Measurements from ENCODE around the gene CSTB.

The CSTB gene

DNA sequence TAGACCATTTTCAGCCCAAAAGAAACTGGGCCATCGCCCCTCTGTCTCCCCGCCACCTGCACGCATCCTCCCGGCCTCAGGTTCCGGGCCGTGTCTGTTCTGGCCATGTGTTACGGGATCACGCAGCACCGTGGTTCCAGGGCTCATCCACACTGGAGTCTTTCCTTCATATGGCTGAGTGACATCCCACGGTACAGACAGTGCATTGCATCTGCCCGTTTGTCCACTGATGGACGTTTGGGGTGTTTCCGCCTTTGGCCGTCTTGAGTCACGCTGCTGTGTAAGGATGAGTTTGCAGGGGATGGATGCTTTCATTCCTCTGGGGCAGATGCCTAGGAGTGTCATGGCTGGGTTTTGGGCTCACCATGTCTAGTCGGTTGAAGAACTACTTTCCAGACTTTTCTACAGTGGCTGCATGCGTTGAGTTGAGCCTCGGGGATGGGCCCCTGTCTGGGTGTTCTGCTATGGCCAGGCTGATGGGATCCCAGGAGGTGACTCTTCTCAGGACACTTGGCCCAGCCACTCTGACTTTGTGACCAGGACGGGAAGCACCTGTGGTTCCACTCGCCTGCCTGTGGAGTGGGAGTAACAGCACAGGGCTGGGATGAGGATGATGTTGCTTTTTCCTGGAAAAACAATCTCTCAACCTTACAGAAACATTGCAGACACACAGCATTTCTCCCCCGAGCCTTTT lies 30.1 kb upstream of the CSTB start:
- Histone ChIP-seq H3K4me1 (ENCODE audit: insufficient read depth, low read length) (peaks cover 2% of the 10 kb centered on the region), H3K9me3 (ENCODE audit: low read length) (no peaks in the 10 kb centered on the region), H3K4me3 (ENCODE audit: low read length) (no peak overlapping the region), H3K36me3 (ENCODE audit: insufficient read depth, low read length) (peaks cover 32% of the 10 kb centered on the region), H3K27me3 (ENCODE audit: insufficient read depth, low read length) (no peaks in the 10 kb centered on the region), H2AFZ (ENCODE audit: low read depth, low read length) (no peak overlapping the region)

- no peak overlapping the region for H3K4me3 ChIP-seq (ENCODE audit: low read length)
- no peaks in the 10 kb centered on the region for H3K4me1 ChIP-seq (ENCODE audit: insufficient read depth, low read length)
- H3K9me3 ChIP-seq (ENCODE audit: low read length) = no peaks in the 10 kb centered on the region
- no peaks in the 10 kb centered on the region for H3K27me3 ChIP-seq (ENCODE audit: insufficient read depth, low read length)
- no peak overlapping the region for H2AFZ ChIP-seq (ENCODE audit: low read depth, low read length)
- H3K36me3 ChIP-seq (ENCODE audit: insufficient read depth, low read length) = peaks cover 40% of the 10 kb centered on the region
Observed at GRCh38 chr21:43805275-43805800, 29.2 kb upstream of the CSTB start.

GRCh38 chr21:43803558-43804300 lies 27.6 kb upstream of the CSTB start:
- Histone ChIP-seq H3K36me3 (ENCODE audit: insufficient read depth, low read length) (peaks cover 56% of the 10 kb centered on the region), H2AFZ (ENCODE audit: low read depth, low read length) (no peak overlapping the region), H3K4me1 (ENCODE audit: insufficient read depth, low read length) (no peaks in the 10 kb centered on the region), H3K4me3 (ENCODE audit: low read length) (no peak overlapping the region), H3K27me3 (ENCODE audit: insufficient read depth, low read length) (no peaks in the 10 kb centered on the region), H3K9me3 (ENCODE audit: low read length) (no peaks in the 10 kb centered on the region)

DNA sequence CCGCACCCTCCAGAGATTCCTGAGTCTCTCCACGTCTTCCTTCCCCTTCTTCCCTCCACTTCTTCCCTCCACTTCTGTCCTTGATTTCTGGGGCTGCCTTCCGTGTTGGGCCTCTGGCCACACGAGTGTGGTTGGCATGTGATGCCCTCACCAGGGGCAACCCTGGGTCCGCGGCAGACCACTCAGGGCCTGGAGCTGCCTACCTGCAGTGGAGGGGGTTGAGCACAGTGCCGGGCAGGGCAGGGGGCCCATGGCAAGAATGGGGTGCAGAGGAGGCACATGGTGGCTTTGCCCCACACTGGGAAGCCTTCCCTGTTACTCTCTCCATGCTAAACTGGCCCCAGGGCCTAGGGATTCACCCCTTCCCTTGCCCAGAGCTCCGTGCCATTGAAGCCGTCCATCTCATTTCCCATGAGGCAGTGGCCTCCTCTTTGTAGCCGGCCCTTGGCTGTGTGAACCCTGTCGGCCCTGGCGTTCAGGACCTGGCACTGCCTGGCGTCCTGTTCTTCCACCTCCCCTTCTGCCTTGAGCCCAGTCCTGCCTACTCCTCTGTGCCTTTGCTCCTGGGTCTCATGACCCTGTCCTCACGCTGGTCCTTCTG lies 26.7 kb upstream of the CSTB start:
- Histone ChIP-seq H3K4me3 (ENCODE audit: low read length) (no peak overlapping the region), H2AFZ (ENCODE audit: low read depth, low read length) (no peak overlapping the region), H3K4me1 (ENCODE audit: insufficient read depth, low read length) (no peaks in the 10 kb centered on the region), H3K36me3 (ENCODE audit: insufficient read depth, low read length) (peaks cover 65% of the 10 kb centered on the region), H3K9me3 (ENCODE audit: low read length) (no peaks in the 10 kb centered on the region), H3K27me3 (ENCODE audit: insufficient read depth, low read length) (no peaks in the 10 kb centered on the region)

DNA sequence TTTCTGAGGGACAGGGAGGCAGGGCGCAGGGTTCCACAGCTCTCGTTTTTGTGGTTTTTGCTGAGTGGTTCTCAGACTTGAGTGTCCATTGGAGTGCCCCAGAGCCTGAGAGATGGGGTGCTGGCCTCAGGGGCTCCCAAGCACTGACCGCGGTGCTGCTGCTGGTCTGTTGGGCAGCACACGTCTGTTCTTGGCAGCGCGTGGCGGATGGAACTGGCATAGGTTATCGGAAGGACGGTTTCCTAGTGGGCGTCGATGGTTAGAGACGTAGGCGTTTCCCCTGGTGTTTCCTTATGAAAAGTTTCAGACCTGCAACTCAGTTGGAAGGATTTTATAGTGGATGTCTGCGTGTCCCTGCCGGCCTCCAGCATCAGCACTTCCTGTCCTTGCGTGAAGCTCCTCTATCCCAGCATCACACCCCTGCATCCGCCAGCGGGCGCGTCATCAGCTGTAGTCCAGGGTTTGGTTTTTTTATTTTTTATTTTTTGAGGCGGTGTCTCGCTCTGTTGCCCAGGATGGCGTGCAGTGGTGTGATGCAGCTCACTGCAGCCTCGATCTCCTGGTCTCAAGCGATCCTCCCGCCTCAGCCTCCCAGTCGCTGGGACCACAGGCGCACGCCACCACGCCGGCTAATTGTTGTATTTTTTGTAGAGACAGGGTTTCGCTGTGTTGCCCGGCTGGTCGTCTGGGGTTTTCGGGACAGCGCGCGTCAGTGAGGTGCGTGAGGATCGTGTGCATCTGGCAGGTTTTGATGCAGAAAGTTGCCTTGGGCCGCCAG lies 25.1 kb upstream of the CSTB start:
- H2AFZ ChIP-seq (ENCODE audit: low read depth, low read length) = no peak overlapping the region
- H3K4me3 ChIP-seq (ENCODE audit: low read length) = no peak overlapping the region
- H3K27me3 ChIP-seq (ENCODE audit: insufficient read depth, low read length) = no peaks in the 10 kb centered on the region
- H3K9me3 ChIP-seq (ENCODE audit: low read length) = no peaks in the 10 kb centered on the region
- no peaks in the 10 kb centered on the region for H3K4me1 ChIP-seq (ENCODE audit: insufficient read depth, low read length)
- peaks cover 81% of the 10 kb centered on the region for H3K36me3 ChIP-seq (ENCODE audit: insufficient read depth, low read length)

- no peak overlapping the region for H2AFZ ChIP-seq (ENCODE audit: low read depth, low read length)
- H3K4me3 ChIP-seq (ENCODE audit: low read length) = no peak overlapping the region
- H3K36me3 ChIP-seq (ENCODE audit: insufficient read depth, low read length) = peaks cover 85% of the 10 kb centered on the region
- no peaks in the 10 kb centered on the region for H3K27me3 ChIP-seq (ENCODE audit: insufficient read depth, low read length)
- no peaks in the 10 kb centered on the region for H3K4me1 ChIP-seq (ENCODE audit: insufficient read depth, low read length)
- H3K9me3 ChIP-seq (ENCODE audit: low read length) = no peaks in the 10 kb centered on the region
Observed at GRCh38 chr21:43800566-43800965, 24.5 kb upstream of the CSTB start.

- Histone ChIP-seq H2AFZ (ENCODE audit: low read depth, low read length) (no peak overlapping the region), H3K4me1 (ENCODE audit: insufficient read depth, low read length) (no peaks in the 10 kb centered on the region), H3K27me3 (ENCODE audit: insufficient read depth, low read length) (no peaks in the 10 kb centered on the region), H3K36me3 (ENCODE audit: insufficient read depth, low read length) (peaks cover 89% of the 10 kb centered on the region), H3K9me3 (ENCODE audit: low read length) (no peaks in the 10 kb centered on the region), H3K4me3 (ENCODE audit: low read length) (no peak overlapping the region)
Observed at GRCh38 chr21:43800124-43800523, 24.0 kb upstream of the CSTB start.

DNA sequence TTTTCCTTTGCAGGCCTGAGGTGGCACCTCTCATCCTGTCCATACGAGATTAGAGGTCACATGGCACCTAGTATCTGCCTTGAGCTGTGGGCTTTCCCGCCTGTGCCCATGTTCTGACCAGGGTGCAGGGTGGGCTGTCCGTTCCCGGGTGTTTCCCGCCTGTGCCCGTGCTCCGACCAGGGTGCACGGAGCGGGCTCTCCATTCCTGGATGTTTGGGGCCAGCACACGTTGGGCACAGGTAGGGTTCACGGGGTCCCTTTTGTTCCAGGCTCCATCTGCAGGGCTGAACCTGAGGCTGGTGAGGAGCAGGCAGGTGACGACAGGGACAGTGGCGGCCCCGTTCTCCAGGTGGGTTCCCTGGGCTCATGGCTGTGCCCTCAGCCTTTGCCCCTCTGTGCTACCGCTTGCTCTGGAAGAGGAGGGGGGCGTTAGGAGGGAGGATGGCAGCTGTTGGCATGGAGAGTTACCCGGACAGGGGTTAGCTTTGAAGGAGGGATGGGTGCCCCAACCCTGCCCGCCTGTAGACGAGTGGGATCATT lies 23.3 kb upstream of the CSTB start:
- H3K4me1 ChIP-seq (ENCODE audit: insufficient read depth, low read length) = no peaks in the 10 kb centered on the region
- H3K4me3 ChIP-seq (ENCODE audit: low read length) = no peak overlapping the region
- no peaks in the 10 kb centered on the region for H3K9me3 ChIP-seq (ENCODE audit: low read length)
- H3K27me3 ChIP-seq (ENCODE audit: insufficient read depth, low read length) = no peaks in the 10 kb centered on the region
- peaks cover 94% of the 10 kb centered on the region for H3K36me3 ChIP-seq (ENCODE audit: insufficient read depth, low read length)
- H2AFZ ChIP-seq (ENCODE audit: low read depth, low read length) = no peak overlapping the region

- no peaks in the 10 kb centered on the region for H3K9me3 ChIP-seq (ENCODE audit: low read length)
- no peaks in the 10 kb centered on the region for H3K27me3 ChIP-seq (ENCODE audit: insufficient read depth, low read length)
- no peak overlapping the region for H3K4me3 ChIP-seq (ENCODE audit: low read length)
- no peaks in the 10 kb centered on the region for H3K4me1 ChIP-seq (ENCODE audit: insufficient read depth, low read length)
- peaks cover 97% of the 10 kb centered on the region for H3K36me3 ChIP-seq (ENCODE audit: insufficient read depth, low read length)
- H2AFZ ChIP-seq (ENCODE audit: low read depth, low read length) = no peak overlapping the region
Observed at GRCh38 chr21:43797925-43798715, 22.0 kb upstream of the CSTB start.

DNA sequence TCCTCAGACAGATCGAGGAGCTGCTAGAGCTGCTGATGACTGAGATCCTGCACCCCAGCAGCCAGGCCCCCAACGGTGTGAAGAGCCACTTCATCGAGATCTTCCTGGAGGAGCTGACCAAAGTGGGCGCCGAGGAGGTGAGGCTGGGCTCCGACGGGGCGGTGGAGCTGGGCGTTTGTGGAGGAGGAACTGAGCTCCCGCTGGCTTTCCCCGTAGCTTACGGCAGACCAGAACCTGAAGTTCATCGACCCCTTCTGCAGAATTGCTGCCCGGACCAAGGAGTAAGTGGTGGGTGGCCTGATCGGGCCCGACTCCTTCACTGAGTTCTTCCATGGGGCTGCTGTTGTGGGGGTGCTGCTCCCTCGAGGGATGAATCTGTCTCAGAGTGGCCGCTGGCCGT lies 21.3 kb upstream of the CSTB start:
- Histone ChIP-seq H3K4me3 (ENCODE audit: low read length) (no peak overlapping the region), H3K4me1 (ENCODE audit: insufficient read depth, low read length) (no peaks in the 10 kb centered on the region), H3K27me3 (ENCODE audit: insufficient read depth, low read length) (no peaks in the 10 kb centered on the region), H2AFZ (ENCODE audit: low read depth, low read length) (no peak overlapping the region), H3K9me3 (ENCODE audit: low read length) (no peaks in the 10 kb centered on the region), H3K36me3 (ENCODE audit: insufficient read depth, low read length) (peaks cover 97% of the 10 kb centered on the region)

- peaks cover 11% of the 10 kb centered on the region for H3K4me1 ChIP-seq (ENCODE audit: insufficient read depth, low read length)
- peaks cover 84% of the 10 kb centered on the region for H3K36me3 ChIP-seq (ENCODE audit: insufficient read depth, low read length)
- no peak overlapping the region for H3K4me3 ChIP-seq (ENCODE audit: low read length)
- H2AFZ ChIP-seq (ENCODE audit: low read depth, low read length) = no peak overlapping the region
- H3K27me3 ChIP-seq (ENCODE audit: insufficient read depth, low read length) = no peaks in the 10 kb centered on the region
- no peaks in the 10 kb centered on the region for H3K9me3 ChIP-seq (ENCODE audit: low read length)
Observed at GRCh38 chr21:43794857-43795256, 18.7 kb upstream of the CSTB start.

GRCh38 chr21:43794311-43794710 lies 18.2 kb upstream of the CSTB start:
- Histone ChIP-seq H3K4me3 (ENCODE audit: low read length) (no peak overlapping the region), H3K27me3 (ENCODE audit: insufficient read depth, low read length) (no peaks in the 10 kb centered on the region), H3K9me3 (ENCODE audit: low read length) (no peaks in the 10 kb centered on the region), H2AFZ (ENCODE audit: low read depth, low read length) (no peak overlapping the region), H3K4me1 (ENCODE audit: insufficient read depth, low read length) (peaks cover 12% of the 10 kb centered on the region), H3K36me3 (ENCODE audit: insufficient read depth, low read length) (peaks cover 79% of the 10 kb centered on the region)
